Spleen (tissue), 11 donors: ENCODE data around the gene HGD. TPM values are rescaled to one million over a fixed set of nuclear protein-coding genes. Genes with fewer than 3 reads are reported as not detected.

ENCODE experiments used
- DNase-seq: peaks from one replicate; pipeline ENCODE4 v3.0.0-alpha.2; 2020
- H3K27ac ChIP-seq, 8 donors: fragments of 200-600 bp; sonication (generic) in 7 of 8; 1 replicate in 4 of 8; 2 replicates in 4 of 8; pipeline versions ENCODE4 v1.5.0 to v1.8.0; 2016 to 2021; ENCODE audit warnings: inconsistent platforms in 4 of 8, mild to moderate bottlenecking in 4 of 8, moderate library complexity in 1 of 8
- H3K27me3 ChIP-seq, 7 donors: fragments of 200-600 bp; sonication (generic) in 6 of 7; replicated peaks in 1 of 7; 1 replicate in 4 of 7; 2 replicates in 3 of 7; pipeline versions ENCODE4 v1.5.0 to v1.8.0; 2016 to 2021; ENCODE audit warnings: inconsistent platforms in 3 of 7, mild to moderate bottlenecking in 1 of 7
- H3K36me3 ChIP-seq, 6 donors: fragments of 200-600 bp; sonication (generic) in 5 of 6; 1 replicate in 4 of 6; 2 replicates in 2 of 6; pipeline versions ENCODE4 v1.5.0 to v1.8.0; 2016 to 2021; ENCODE audit warnings: inconsistent platforms in 2 of 6
- H3K4me1 ChIP-seq, 6 donors: fragments of 200-600 bp; sonication (generic) in 5 of 6; 1 replicate in 3 of 6; 2 replicates in 3 of 6; pipeline versions ENCODE4 v1.5.0 to v1.8.0; 2016 to 2021; ENCODE audit warnings: inconsistent platforms in 3 of 6
- H3K4me3 ChIP-seq, 8 donors: fragments of 200-600 bp; sonication (generic) in 7 of 8; 1 replicate in 4 of 8; 2 replicates in 4 of 8; pipeline versions ENCODE4 v1.5.0 to v1.8.0; 2016 to 2021; ENCODE audit warnings: inconsistent platforms in 4 of 8, mild to moderate bottlenecking in 4 of 8, moderate library complexity in 2 of 8
- H3K9me3 ChIP-seq, 8 donors: fragments of 200-600 bp; sonication (generic) in 7 of 8; 1 replicate in 4 of 8; 2 replicates in 4 of 8; pipeline versions ENCODE4 v1.5.0 to v1.8.0; 2016 to 2021; ENCODE audit warnings: inconsistent platforms in 4 of 8
- CTCF ChIP-seq, 11 experiments: fragments of 200-600 bp in 7 of 11; fragments of 450-650 bp in 4 of 11; sonication (generic) in 4 of 11; IDR thresholded peaks in 8 of 11; conservative IDR thresholded peaks in 3 of 11; 1 replicate in 7 of 11; 2 replicates in 4 of 11; pipeline versions ENCODE4 v1.4.0 to v1.8.0; 2016 to 2021; ENCODE audit warnings: antibody characterized with exemption in 11 of 11, inconsistent platforms in 4 of 11, mild to moderate bottlenecking in 1 of 11
- POLR2A ChIP-seq, 3 donors: fragments of 450-650 bp; IDR thresholded peaks; one replicate each; pipeline ENCODE4 v1.5.1; 2017; ENCODE audit warnings: antibody characterized with exemption in 3 of 3, mild to moderate bottlenecking in 1 of 3
- POLR2AphosphoS5 ChIP-seq, 3 donors: sonication (generic); formaldehyde crosslinking; IDR thresholded peaks; one replicate each; pipeline ENCODE4 v1.5.1; 2017; ENCODE audit warnings: antibody characterized with exemption in 3 of 3
- WGBS, 5 donors: extraction: QIAGEN DNeasy Blood & Tissue Kit in 3 of 5; methylation state at CpG; one replicate each; pipeline versions ENCODE4 v1.1.5 to v1.1.7; 2013 to 2018; 5-methylcytosine and 5-hydroxymethylcytosine counted together
- intact Hi-C: fragments of 100-400 bp; cut with DNase I; formaldehyde crosslinking; loops from one replicate; pipeline ENCODE4 v1.15.0; 2023; ENCODE audit warnings: low total_unique reads
- polyA plus RNA-seq, 3 donors: library from polyadenylated mRNA; stranded (reverse); fragments of 200-250 nt; gene quantifications; one replicate each; pipeline ENCODE4 v1.2.1, GENCODE V29; 2013
- total RNA-seq, 7 donors: library from RNA; depleted of rRNA in 3 of 7; stranded (reverse); fragments of >200 nt in 3 of 7; fragmentation: NEBNext Ultra II Directional in 4 of 7; extraction: Animal tissue kit (Norgen Biotek cat#: 25700) in 4 of 7; gene quantifications; one replicate each; pipeline versions ENCODE4 v1.1.0 to v1.2.1, GENCODE V29; 2016 to 2021
- donor health status: healthy with polysubstance abuse.
- donor health status: DM: no; HTN: no; CAD: no; lungs with moderate emphysema.
- donor health status: DM: no; HTN: no; CAD: no.
- donor health status: Bipolar disorder and iron deficiency.
- donor health status: healthy.
- donor health status: DM: no; HTN: no; CAD: no.
- donor health status: DM: yes; HTN: yes; CAD: no.

Gene HGD
- total and polyA plus RNA-seq, 10 donors, result 0.17 to 2.8 (median 0.83) TPM; not detected in 1

GRCh38 chr3:120706950-120707349, 24.9 kb upstream of the HGD start:
- no peaks in the 10 kb centered on the region for H3K27me3 ChIP-seq
- H3K4me3 ChIP-seq, result no peak overlapping the region
- H3K4me1 ChIP-seq, result no peaks in the 10 kb centered on the region
- H3K27ac ChIP-seq, result no peak overlapping the region
- no peak for DNase-seq
- TF ChIP-seq POLR2AphosphoS5 (IDR thresholded peaks at IDR 0.05) (no peak), CTCF (IDR thresholded peaks at IDR 0.05 in 8 of 11, conservative IDR thresholded peaks at IDR 0.05 in 3 of 11) (no peak), POLR2A (IDR thresholded peaks at IDR 0.05) (no peak)
- H3K9me3 ChIP-seq, result peaks cover 0 to 19% (median 15%) of the 10 kb centered on the region in 8 donors
- H3K36me3 ChIP-seq, result peaks cover 0 to 65% (median 25%) of the 10 kb centered on the region in 6 donors
- intact Hi-C loops, result no loop called here

GRCh38 chr3:120705884-120706582, 24.0 kb upstream of the HGD start:
- H3K4me1 ChIP-seq, result no peaks in the 10 kb centered on the region
- no peak overlapping the region for H3K4me3 ChIP-seq
- no peak for DNase-seq
- H3K36me3 ChIP-seq, result peaks cover 0 to 67% (median 25%) of the 10 kb centered on the region in 6 donors
- no peak for TF ChIP-seq POLR2AphosphoS5 (IDR thresholded peaks at IDR 0.05)
- TF ChIP-seq POLR2A (IDR thresholded peaks at IDR 0.05), result no peak
- TF ChIP-seq CTCF (IDR thresholded peaks at IDR 0.05 in 8 of 11, conservative IDR thresholded peaks at IDR 0.05 in 3 of 11), result no peak
- H3K27me3 ChIP-seq, result no peaks in the 10 kb centered on the region
- peaks cover 0 to 19% (median 15%) of the 10 kb centered on the region in 8 donors for H3K9me3 ChIP-seq
- no peak overlapping the region for H3K27ac ChIP-seq
- intact Hi-C loops, result no loop called here
- WGBS, 5 donors, result 93 to 99% (median 97%) methylated on average over 5 of the region's 5 CpGs

- no peak for DNase-seq
- Histone ChIP-seq H3K4me3 (no peak overlapping the region), H3K9me3 (peaks cover 0 to 18% (median 15%) of the 10 kb centered on the region in 8 donors), H3K4me1 (no peaks in the 10 kb centered on the region), H3K27ac (no peak overlapping the region), H3K27me3 (no peaks in the 10 kb centered on the region), H3K36me3 (peaks cover 0 to 58% (median 19%) of the 10 kb centered on the region in 6 donors)
- WGBS, 5 donors, result 77 to 91% (median 79%) methylated on average over 3 of the region's 3 CpGs
- intact Hi-C loops, result no loop called here
- TF ChIP-seq POLR2A (IDR thresholded peaks at IDR 0.05) (no peak), CTCF (IDR thresholded peaks at IDR 0.05 in 8 of 11, conservative IDR thresholded peaks at IDR 0.05 in 3 of 11) (no peak), POLR2AphosphoS5 (IDR thresholded peaks at IDR 0.05) (no peak)
These were observed 17.3 kb upstream of the HGD start for GRCh38 chr3:120699333-120699732.

- H3K9me3 ChIP-seq, result no peaks in the 10 kb centered on the region
- H3K36me3 ChIP-seq, result peaks cover 0 to 52% (median 11%) of the 10 kb centered on the region in 6 donors
- H3K27me3 ChIP-seq, result no peaks in the 10 kb centered on the region
- 75 to 88% (median 83%) methylated on average over 1 of the region's 1 CpG for WGBS, 5 donors
- peak overlapping the region in 3 of 8 donors; percentile 13 to 40 (median 22) for H3K27ac ChIP-seq
- DNase-seq, result no peak
- H3K4me3 ChIP-seq, result no peak overlapping the region
- intact Hi-C loops, result no loop called here
- no peak for TF ChIP-seq POLR2AphosphoS5 (IDR thresholded peaks at IDR 0.05)
- TF ChIP-seq POLR2A (IDR thresholded peaks at IDR 0.05), result no peak
- TF ChIP-seq CTCF (IDR thresholded peaks at IDR 0.05 in 8 of 11, conservative IDR thresholded peaks at IDR 0.05 in 3 of 11), result no peak
- peaks cover 0 to 3% (median 0%) of the 10 kb centered on the region in 6 donors for H3K4me1 ChIP-seq
These were observed 11.6 kb upstream of the HGD start for GRCh38 chr3:120693439-120694171.
